Kidney (tissue), 22 donors: Measurements from ENCODE around the gene GK2. TPM values are rescaled to one million over a fixed set of nuclear protein-coding genes. Genes with fewer than 3 reads are reported as not detected.
A peak's percentile ranks its signal among the peaks of the same experiment; 100 is the strongest.

ENCODE experiments used
- DNase-seq, 5 donors: peaks; one replicate each; pipeline ENCODE4 v3.0.0-alpha.2; 2013 to 2020
- FAIRE-seq: peaks from 2 replicates; lab custom pipeline; 2012; peaks lifted over from hg19 to GRCh38; lab: Jason Lieb, UNC
- H3K27ac ChIP-seq, 2 donors: one replicate each; pipeline ENCODE4 v1.7.0; 2013; ENCODE audit warnings: low read depth in 2 of 2, low read length in 2 of 2, inconsistent platforms in 1 of 2
- H3K27me3 ChIP-seq: one replicate; pipeline ENCODE4 v1.7.1; 2013; ENCODE audit warnings: low read length, inconsistent platforms; ENCODE audit not compliant: control insufficient read depth, insufficient read depth
- H3K36me3 ChIP-seq, 3 donors: one replicate each; pipeline versions ENCODE4 v1.7.0 to v1.7.1; 2013; ENCODE audit warnings: low read length in 3 of 3, control low read depth in 1 of 3, inconsistent platforms in 1 of 3; ENCODE audit not compliant: insufficient read depth in 3 of 3, control insufficient read depth in 2 of 3
- H3K4me1 ChIP-seq, 3 donors: one replicate each; pipeline versions ENCODE4 v1.7.0 to v1.7.1; 2013; ENCODE audit warnings: low read length in 3 of 3, inconsistent platforms in 1 of 3, low read depth in 1 of 3; ENCODE audit not compliant: control insufficient read depth in 2 of 3, insufficient read depth in 2 of 3
- H3K4me3 ChIP-seq, 3 donors: one replicate each; pipeline versions ENCODE4 v1.7.0 to v1.8.1; 2013; ENCODE audit warnings: low read length in 3 of 3, control low read depth in 1 of 3, inconsistent platforms in 1 of 3
- H3K9ac ChIP-seq, 3 donors: one replicate each; pipeline versions ENCODE4 v1.7.0 to v1.7.1; 2013; ENCODE audit warnings: low read length in 3 of 3, control low read depth in 1 of 3, inconsistent platforms in 1 of 3
- H3K9me3 ChIP-seq, 3 donors: one replicate each; pipeline versions ENCODE4 v1.7.0 to v1.7.1; 2013; ENCODE audit warnings: low read length in 3 of 3, control low read depth in 1 of 3, inconsistent platforms in 1 of 3; ENCODE audit not compliant: control insufficient read depth in 2 of 3, insufficient read depth in 1 of 3
- intact Hi-C: fragments of 100-400 bp; cut with DNase I; formaldehyde crosslinking; loops from one replicate; pipeline ENCODE4 v1.11.1; 2022
- long read RNA-seq, 10 donors: library from polyadenylated mRNA in 1 of 10; unstranded in 1 of 10; transcript quantifications; one replicate each; pipeline ENCODE4 v2.0.0 and lab custom pipeline, GENCODE V29; 2021 to 2026
- polyA plus RNA-seq: library from polyadenylated mRNA; stranded (reverse); fragments of 350-450 nt; fragmentation: Illumina TruSeq; extraction: RNeasy Lipid Tissue Mini Kit (QIAGEN cat#74804); gene quantifications from one replicate; pipeline ENCODE4 v1.2.3, GENCODE V29; 2014; ENCODE audit warnings: low read depth, low replicate concordance; ENCODE audit not compliant: insufficient read depth
- total RNA-seq: library from RNA; stranded (reverse); fragmentation: NEBNext Ultra II Directional; extraction: Animal tissue kit (Norgen Biotek cat#: 25700); gene quantifications from one replicate; pipeline ENCODE4 v1.2.1, GENCODE V29; 2021
- TF ChIP-seq, protein P1 (sequence below): IDR thresholded peaks from 3 replicates; pipeline ENCODE4 v1.5.1; 2012; ENCODE audit warnings: mild to moderate bottlenecking, moderate library complexity, borderline replicate concordance; ENCODE audit not compliant: insufficient read depth; ENCODE audit errors: extremely low read depth
- donor health status: control.
- donor health status: control.
- donor health status: control.
- donor health status: control.
- donor health status: control.
- donor health status: DM: yes; HTN: yes; CAD: no.
- donor health status: Normal renal cell carcinoma (clear cell type).

The GK2 gene
- total RNA-seq (not detected), polyA plus RNA-seq (not detected)
- long read RNA-seq, donor 1, result 0 reads
- long read RNA-seq, donor 2, result 0 reads
- long read RNA-seq, donor 3, result 0 reads
- long read RNA-seq, donor 4, result 0 reads
- long read RNA-seq, donor 5, result 0 reads
- long read RNA-seq, donor 6, result 0 reads
- long read RNA-seq, donor 7, result 0 reads
- long read RNA-seq, donor 8, result 0 reads
- long read RNA-seq, donor 9, result 0 reads
- long read RNA-seq, donor 10, result 0 reads

DNA sequence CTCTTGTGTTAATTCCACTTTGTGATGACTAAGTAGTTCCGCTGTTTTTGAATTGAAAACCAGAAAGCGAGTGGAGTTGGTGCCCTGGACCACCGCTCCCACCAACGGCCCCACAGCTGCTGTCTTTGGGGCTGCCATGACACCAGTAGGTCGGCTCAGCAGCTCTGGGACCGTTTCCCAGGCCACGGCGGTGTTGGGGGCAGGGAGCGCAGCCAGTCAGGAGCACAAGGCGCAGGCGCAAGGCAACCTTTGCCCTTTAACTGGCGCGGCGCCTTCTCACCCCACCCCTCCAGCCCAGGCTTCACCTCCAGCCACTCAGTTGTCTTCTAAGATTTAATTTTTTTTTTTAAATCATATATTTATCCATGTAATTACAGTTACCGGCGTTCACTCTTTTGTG is at the start of gene GK2:
Gene GK2 (minus strand): TSS at position 166 of the 400 bp plus-strand sequence. CDS start 28 bp downstream, at position 138.
- H3K27me3 ChIP-seq, result no peaks in the 10 kb centered on the region

GRCh38 chr4:79455216-79455615 is 47.2 kb upstream of the GK2 start:
- Histone ChIP-seq H3K9ac (no peak overlapping the region), H3K27ac (no peak overlapping the region), H3K4me3 (no peak overlapping the region), H3K27me3 (no peaks in the 10 kb centered on the region), H3K4me1 (no peaks in the 10 kb centered on the region), H3K36me3 (no peaks in the 10 kb centered on the region), H3K9me3 (no peaks in the 10 kb centered on the region)
- intact Hi-C loops, result no loop called here
- TF ChIP-seq, protein P1, sequence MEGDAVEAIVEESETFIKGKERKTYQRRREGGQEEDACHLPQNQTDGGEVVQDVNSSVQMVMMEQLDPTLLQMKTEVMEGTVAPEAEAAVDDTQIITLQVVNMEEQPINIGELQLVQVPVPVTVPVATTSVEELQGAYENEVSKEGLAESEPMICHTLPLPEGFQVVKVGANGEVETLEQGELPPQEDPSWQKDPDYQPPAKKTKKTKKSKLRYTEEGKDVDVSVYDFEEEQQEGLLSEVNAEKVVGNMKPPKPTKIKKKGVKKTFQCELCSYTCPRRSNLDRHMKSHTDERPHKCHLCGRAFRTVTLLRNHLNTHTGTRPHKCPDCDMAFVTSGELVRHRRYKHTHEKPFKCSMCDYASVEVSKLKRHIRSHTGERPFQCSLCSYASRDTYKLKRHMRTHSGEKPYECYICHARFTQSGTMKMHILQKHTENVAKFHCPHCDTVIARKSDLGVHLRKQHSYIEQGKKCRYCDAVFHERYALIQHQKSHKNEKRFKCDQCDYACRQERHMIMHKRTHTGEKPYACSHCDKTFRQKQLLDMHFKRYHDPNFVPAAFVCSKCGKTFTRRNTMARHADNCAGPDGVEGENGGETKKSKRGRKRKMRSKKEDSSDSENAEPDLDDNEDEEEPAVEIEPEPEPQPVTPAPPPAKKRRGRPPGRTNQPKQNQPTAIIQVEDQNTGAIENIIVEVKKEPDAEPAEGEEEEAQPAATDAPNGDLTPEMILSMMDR, result no peak
- FAIRE-seq (no peak), DNase-seq (no peak)

More for the DNA sequence above, at the start of gene GK2:
- H3K4me1 ChIP-seq, result no peaks in the 10 kb centered on the region
- intact Hi-C loops, result no loop called here
- no peak within 1 kb of the TSS for H3K9ac ChIP-seq
- peak in 1 of 5 donors; percentile 44 for DNase-seq
- no peaks in the 10 kb centered on the region for H3K36me3 ChIP-seq
- TF ChIP-seq, protein P1, result no peak
- no peak within 1 kb of the TSS for H3K4me3 ChIP-seq
- no peak within 1 kb of the TSS for H3K27ac ChIP-seq
- no peak for FAIRE-seq
- H3K9me3 ChIP-seq, result no peaks in the 10 kb centered on the region

GRCh38 chr4:79454656-79455055 is 46.6 kb upstream of the GK2 start:
- no peaks in the 10 kb centered on the region for H3K36me3 ChIP-seq
- no peak for FAIRE-seq
- no peaks in the 10 kb centered on the region for H3K9me3 ChIP-seq
- no peak overlapping the region for H3K27ac ChIP-seq
- H3K9ac ChIP-seq, result no peak overlapping the region
- no peak overlapping the region for H3K4me3 ChIP-seq
- no peaks in the 10 kb centered on the region for H3K4me1 ChIP-seq
- no peak for DNase-seq
- intact Hi-C loops, result no loop called here
- TF ChIP-seq, protein P1, result no peak
- no peaks in the 10 kb centered on the region for H3K27me3 ChIP-seq
